ENCODE results near the gene NGF. TPM values are rescaled to one million over a fixed set of nuclear protein-coding genes. Genes with fewer than 3 reads are reported as not detected.
A peak's percentile ranks its signal among the peaks of the same experiment; 100 is the strongest.

NGF gene
- total RNA-seq, 1 donor from 2014 or later, result 0.83 TPM

- Mint-ChIP-seq H3K9me3 (ENCODE audit: unreplicated experiment) (peaks cover 2% of the 10 kb centered on the region), H3K27me3 (ENCODE audit: unreplicated experiment) (no peaks in the 10 kb centered on the region), H3K27ac (ENCODE audit: unreplicated experiment) (no peak overlapping the region), H3K36me3 (ENCODE audit: unreplicated experiment) (peaks cover 4% of the 10 kb centered on the region), H3K4me3 (ENCODE audit: unreplicated experiment) (no peak overlapping the region), H3K4me1 (ENCODE audit: low read depth, unreplicated experiment) (no peaks in the 10 kb centered on the region)
- TF ChIP-seq, protein P1, sequence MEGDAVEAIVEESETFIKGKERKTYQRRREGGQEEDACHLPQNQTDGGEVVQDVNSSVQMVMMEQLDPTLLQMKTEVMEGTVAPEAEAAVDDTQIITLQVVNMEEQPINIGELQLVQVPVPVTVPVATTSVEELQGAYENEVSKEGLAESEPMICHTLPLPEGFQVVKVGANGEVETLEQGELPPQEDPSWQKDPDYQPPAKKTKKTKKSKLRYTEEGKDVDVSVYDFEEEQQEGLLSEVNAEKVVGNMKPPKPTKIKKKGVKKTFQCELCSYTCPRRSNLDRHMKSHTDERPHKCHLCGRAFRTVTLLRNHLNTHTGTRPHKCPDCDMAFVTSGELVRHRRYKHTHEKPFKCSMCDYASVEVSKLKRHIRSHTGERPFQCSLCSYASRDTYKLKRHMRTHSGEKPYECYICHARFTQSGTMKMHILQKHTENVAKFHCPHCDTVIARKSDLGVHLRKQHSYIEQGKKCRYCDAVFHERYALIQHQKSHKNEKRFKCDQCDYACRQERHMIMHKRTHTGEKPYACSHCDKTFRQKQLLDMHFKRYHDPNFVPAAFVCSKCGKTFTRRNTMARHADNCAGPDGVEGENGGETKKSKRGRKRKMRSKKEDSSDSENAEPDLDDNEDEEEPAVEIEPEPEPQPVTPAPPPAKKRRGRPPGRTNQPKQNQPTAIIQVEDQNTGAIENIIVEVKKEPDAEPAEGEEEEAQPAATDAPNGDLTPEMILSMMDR (IDR thresholded peaks at IDR 0.05; ENCODE audit: partially characterized antibody, unreplicated experiment), result no peak
- DNase-seq, result no peak
These were observed 99.0 kb downstream of the NGF start for GRCh38 chr1:115239148-115239422.

- no peak for DNase-seq
- TF ChIP-seq, protein P1 (IDR thresholded peaks at IDR 0.05; ENCODE audit: partially characterized antibody, unreplicated experiment), result no peak
- H3K4me3 Mint-ChIP-seq (ENCODE audit: unreplicated experiment), result no peak overlapping the region
- no peaks in the 10 kb centered on the region for H3K36me3 Mint-ChIP-seq (ENCODE audit: unreplicated experiment)
- H3K27ac Mint-ChIP-seq (ENCODE audit: unreplicated experiment), result no peak overlapping the region
- H3K4me1 Mint-ChIP-seq (ENCODE audit: low read depth, unreplicated experiment), result no peaks in the 10 kb centered on the region
- H3K27me3 Mint-ChIP-seq (ENCODE audit: unreplicated experiment), result no peaks in the 10 kb centered on the region
- H3K9me3 Mint-ChIP-seq (ENCODE audit: unreplicated experiment), result peaks cover 2% of the 10 kb centered on the region
These were observed 99.5 kb downstream of the NGF start for GRCh38 chr1:115238336-115239147.

DNA sequence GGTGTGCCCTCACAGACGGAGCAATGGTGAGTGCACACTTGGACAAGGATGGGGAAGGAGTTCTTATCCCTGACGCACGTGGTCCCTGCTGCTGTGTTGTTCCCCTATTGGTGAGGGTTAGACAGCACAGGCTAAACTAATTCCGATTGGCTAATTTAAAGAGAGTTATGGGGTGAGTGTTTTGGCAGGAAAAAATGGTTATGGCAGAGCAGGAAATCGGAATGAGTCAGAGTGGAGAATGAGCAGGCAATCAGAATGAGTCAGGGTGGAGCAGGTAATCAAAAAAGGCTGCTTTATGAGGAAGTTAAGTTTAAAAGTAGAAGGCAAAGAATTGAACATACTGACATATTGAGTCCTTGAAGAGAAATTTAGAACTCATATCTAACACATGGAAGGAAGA is 100.5 kb downstream of the NGF start:
- TF ChIP-seq, protein P1 (IDR thresholded peaks at IDR 0.05; ENCODE audit: partially characterized antibody, unreplicated experiment), result peak; percentile 19
- no peaks in the 10 kb centered on the region for H3K36me3 Mint-ChIP-seq (ENCODE audit: unreplicated experiment)
- H3K4me1 Mint-ChIP-seq (ENCODE audit: low read depth, unreplicated experiment), result no peaks in the 10 kb centered on the region
- H3K9me3 Mint-ChIP-seq (ENCODE audit: unreplicated experiment), result peaks cover 2% of the 10 kb centered on the region
- H3K27ac Mint-ChIP-seq (ENCODE audit: unreplicated experiment), result no peak overlapping the region
- no peaks in the 10 kb centered on the region for H3K27me3 Mint-ChIP-seq (ENCODE audit: unreplicated experiment)
- DNase-seq, result no peak
- H3K4me3 Mint-ChIP-seq (ENCODE audit: unreplicated experiment), result no peak overlapping the region

DNA sequence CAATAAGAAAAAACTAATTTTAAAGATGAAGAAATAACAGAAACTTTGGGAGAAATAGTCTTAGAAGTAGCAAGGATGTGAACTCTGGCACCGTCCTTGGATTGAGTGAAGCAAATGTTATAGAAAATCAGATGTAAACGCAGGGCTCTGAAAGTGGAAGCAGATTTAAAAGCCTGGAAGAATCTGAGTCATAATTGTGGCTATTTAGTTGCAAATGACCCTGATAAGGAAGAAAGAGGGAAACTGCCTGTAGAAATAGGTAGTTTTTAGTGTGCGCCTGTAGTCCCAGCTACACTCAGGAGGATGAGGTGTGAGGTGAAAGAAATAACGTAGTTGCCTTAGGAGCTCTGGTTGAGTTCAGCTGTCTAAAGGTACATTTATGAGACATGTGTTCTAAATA is 101.0 kb downstream of the NGF start:
- no peak for DNase-seq
- H3K36me3 Mint-ChIP-seq (ENCODE audit: unreplicated experiment), result no peaks in the 10 kb centered on the region
- TF ChIP-seq, protein P1 (IDR thresholded peaks at IDR 0.05; ENCODE audit: partially characterized antibody, unreplicated experiment), result no peak
- H3K4me3 Mint-ChIP-seq (ENCODE audit: unreplicated experiment), result no peak overlapping the region
- no peak overlapping the region for H3K27ac Mint-ChIP-seq (ENCODE audit: unreplicated experiment)
- peaks cover 2% of the 10 kb centered on the region for H3K9me3 Mint-ChIP-seq (ENCODE audit: unreplicated experiment)
- no peaks in the 10 kb centered on the region for H3K27me3 Mint-ChIP-seq (ENCODE audit: unreplicated experiment)
- H3K4me1 Mint-ChIP-seq (ENCODE audit: low read depth, unreplicated experiment), result no peaks in the 10 kb centered on the region

Other genes starting within 250 kb of the NGF start
- gene TSPAN2, start 248.7 kb downstream of the NGF start, total RNA-seq (ENCODE audit: unreplicated experiment), result 11.2 TPM

All from glutamatergic neuron (in vitro differentiated cells).